ENCODE results near the gene HIVEP3.

DNA sequence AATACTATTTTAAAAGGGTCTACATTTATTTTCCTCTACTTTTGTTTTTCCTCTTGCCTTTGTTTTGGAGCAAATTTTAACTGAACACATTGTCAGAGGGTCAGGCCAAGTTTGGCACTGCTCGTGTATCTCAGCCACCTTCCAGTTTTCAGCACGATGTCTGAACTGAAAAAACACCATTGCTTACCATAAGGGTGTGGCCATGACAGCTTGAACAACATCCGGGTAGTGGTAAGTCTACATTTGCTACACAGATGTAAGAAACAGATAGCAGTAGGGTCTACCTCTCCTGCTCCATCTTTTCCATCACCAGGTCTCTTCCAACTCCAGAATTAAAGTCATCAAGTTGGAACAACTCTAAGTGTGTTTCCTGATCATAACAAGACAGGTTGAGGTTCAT is 4.2 kb downstream of the HIVEP3 start:
- TF ChIP-seq, protein P1, sequence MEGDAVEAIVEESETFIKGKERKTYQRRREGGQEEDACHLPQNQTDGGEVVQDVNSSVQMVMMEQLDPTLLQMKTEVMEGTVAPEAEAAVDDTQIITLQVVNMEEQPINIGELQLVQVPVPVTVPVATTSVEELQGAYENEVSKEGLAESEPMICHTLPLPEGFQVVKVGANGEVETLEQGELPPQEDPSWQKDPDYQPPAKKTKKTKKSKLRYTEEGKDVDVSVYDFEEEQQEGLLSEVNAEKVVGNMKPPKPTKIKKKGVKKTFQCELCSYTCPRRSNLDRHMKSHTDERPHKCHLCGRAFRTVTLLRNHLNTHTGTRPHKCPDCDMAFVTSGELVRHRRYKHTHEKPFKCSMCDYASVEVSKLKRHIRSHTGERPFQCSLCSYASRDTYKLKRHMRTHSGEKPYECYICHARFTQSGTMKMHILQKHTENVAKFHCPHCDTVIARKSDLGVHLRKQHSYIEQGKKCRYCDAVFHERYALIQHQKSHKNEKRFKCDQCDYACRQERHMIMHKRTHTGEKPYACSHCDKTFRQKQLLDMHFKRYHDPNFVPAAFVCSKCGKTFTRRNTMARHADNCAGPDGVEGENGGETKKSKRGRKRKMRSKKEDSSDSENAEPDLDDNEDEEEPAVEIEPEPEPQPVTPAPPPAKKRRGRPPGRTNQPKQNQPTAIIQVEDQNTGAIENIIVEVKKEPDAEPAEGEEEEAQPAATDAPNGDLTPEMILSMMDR (IDR thresholded peaks at IDR 0.05; ENCODE audit: low read length): no peak
- TF ChIP-seq EZH2 (IDR thresholded peaks at IDR 0.05; ENCODE audit: borderline replicate concordance, low read length): no peak

Data from OCI-LY1 (cell line).